Neuronal stem cell (in vitro differentiated cells): Measurements from ENCODE around the gene CTDSPL2.

Experiments
- DNase-seq: peaks from one replicate; pipeline ENCODE4 v3.0.0-alpha.2; 2013; ENCODE audit warnings: low spot score
- H2AFZ ChIP-seq: one replicate; pipeline ENCODE4 v1.6.1; 2013; ENCODE audit warnings: mild to moderate bottlenecking, low read length, inconsistent platforms
- H2AK5ac ChIP-seq: 2 replicates; pipeline ENCODE4 v1.6.1; 2013; ENCODE audit warnings: low read depth, mild to moderate bottlenecking, inconsistent platforms, low read length, moderate library complexity, mixed read lengths
- H2BK120ac ChIP-seq: 2 replicates; pipeline ENCODE4 v1.6.1; 2013; ENCODE audit warnings: low read depth, mild to moderate bottlenecking, inconsistent platforms, low read length, moderate library complexity, mixed read lengths
- H2BK12ac ChIP-seq: one replicate; pipeline ENCODE4 v1.6.1; 2013; ENCODE audit warnings: low read length, inconsistent platforms
- H2BK15ac ChIP-seq: 2 replicates; pipeline ENCODE4 v1.6.1; 2013; ENCODE audit warnings: mild to moderate bottlenecking, low read length, inconsistent platforms, mixed read lengths
- H2BK5ac ChIP-seq: one replicate; pipeline ENCODE4 v1.6.1; 2013; ENCODE audit warnings: inconsistent platforms, mild to moderate bottlenecking, low read length, moderate library complexity
- H3K14ac ChIP-seq: one replicate; pipeline ENCODE4 v1.6.1; 2013; ENCODE audit warnings: low read length, inconsistent platforms
- H3K18ac ChIP-seq: 2 replicates; pipeline ENCODE4 v1.6.1; 2013; ENCODE audit warnings: low read length, inconsistent platforms
- H3K23ac ChIP-seq: 2 replicates; pipeline ENCODE4 v1.6.1; 2013; ENCODE audit warnings: low read depth, mild to moderate bottlenecking, mixed read lengths, low read length, inconsistent platforms; ENCODE audit not compliant: poor library complexity
- H3K27ac ChIP-seq: replicated peaks from 3 replicates; pipeline ENCODE4 v1.5.1; 2013; ENCODE audit warnings: low read length, inconsistent platforms
- H3K27me3 ChIP-seq, 3 experiments: 2 replicates each; pipeline ENCODE4 v1.6.1; 2013; ENCODE audit warnings: low read length in 3 of 3, mild to moderate bottlenecking in 2 of 3, inconsistent platforms in 1 of 3, low read depth in 1 of 3, mixed read lengths in 1 of 3, moderate library complexity in 1 of 3; ENCODE audit not compliant: control insufficient read depth in 3 of 3, insufficient read depth in 3 of 3
- H3K36me3 ChIP-seq, 2 donors: replicated peaks in 1 of 2; 2 replicates each; pipeline ENCODE4 v1.6.1; 2013; ENCODE audit warnings: low read length in 2 of 2; ENCODE audit not compliant: control insufficient read depth in 2 of 2, insufficient read depth in 2 of 2
- H3K4ac ChIP-seq: 2 replicates; pipeline ENCODE4 v1.6.1; 2013; ENCODE audit warnings: inconsistent platforms, mild to moderate bottlenecking, low read length, moderate library complexity
- H3K4me1 ChIP-seq, 2 donors: 1 replicate in 1 of 2; 2 replicates in 1 of 2; pipeline ENCODE4 v1.6.1; 2013; ENCODE audit warnings: low read length in 2 of 2, low read depth in 1 of 2; ENCODE audit not compliant: control insufficient read depth in 2 of 2, insufficient read depth in 1 of 2
- H3K4me2 ChIP-seq: one replicate; pipeline ENCODE4 v1.6.1; 2013; ENCODE audit warnings: mild to moderate bottlenecking, low read length, inconsistent platforms; ENCODE audit not compliant: insufficient read depth, poor library complexity, severe bottlenecking
- H3K4me3 ChIP-seq, 2 donors: 2 replicates each; pipeline ENCODE4 v1.5.1; 2013; ENCODE audit warnings: low read length in 2 of 2, mild to moderate bottlenecking in 2 of 2, inconsistent platforms in 1 of 2, moderate library complexity in 1 of 2
- H3K79me1 ChIP-seq: one replicate; pipeline ENCODE4 v1.6.1; 2013; ENCODE audit warnings: low read depth, mild to moderate bottlenecking, inconsistent platforms, low read length, moderate library complexity
- H3K9ac ChIP-seq: one replicate; pipeline ENCODE4 v1.6.1; 2013; ENCODE audit warnings: mild to moderate bottlenecking, low read depth, low read length, inconsistent platforms; ENCODE audit not compliant: poor library complexity
- H3K9me3 ChIP-seq, 2 donors: replicated peaks in 1 of 2; 2 replicates each; pipeline versions ENCODE3 to v1.6.1; 2013; ENCODE audit warnings: low read length in 2 of 2, mild to moderate bottlenecking in 2 of 2, inconsistent platforms in 1 of 2, low read depth in 1 of 2, mixed read lengths in 1 of 2, moderate library complexity in 1 of 2; ENCODE audit not compliant: control insufficient read depth in 2 of 2, insufficient read depth in 1 of 2
- H4K8ac ChIP-seq: one replicate; pipeline ENCODE4 v1.6.1; 2013; ENCODE audit warnings: low read depth, mild to moderate bottlenecking, inconsistent platforms, low read length, moderate library complexity
- H4K91ac ChIP-seq: one replicate; pipeline ENCODE4 v1.6.1; 2013; ENCODE audit warnings: low read length, low read depth, mild to moderate bottlenecking, inconsistent platforms; ENCODE audit not compliant: poor library complexity
- WGBS, 2 donors: extraction: QIAGEN DNeasy Blood & Tissue Kit; methylation state at CpG; one replicate each; pipeline ENCODE4 v1.1.7; 2013; ENCODE audit warnings: missing lambda C conversion rate in 2 of 2, mixed read lengths in 1 of 2; ENCODE audit not compliant: insufficient read length in 2 of 2, insufficient replicate concordance in 1 of 2; ENCODE audit errors: extremely low coverage in 2 of 2; 5-methylcytosine and 5-hydroxymethylcytosine counted together

Gene CTDSPL2

DNA sequence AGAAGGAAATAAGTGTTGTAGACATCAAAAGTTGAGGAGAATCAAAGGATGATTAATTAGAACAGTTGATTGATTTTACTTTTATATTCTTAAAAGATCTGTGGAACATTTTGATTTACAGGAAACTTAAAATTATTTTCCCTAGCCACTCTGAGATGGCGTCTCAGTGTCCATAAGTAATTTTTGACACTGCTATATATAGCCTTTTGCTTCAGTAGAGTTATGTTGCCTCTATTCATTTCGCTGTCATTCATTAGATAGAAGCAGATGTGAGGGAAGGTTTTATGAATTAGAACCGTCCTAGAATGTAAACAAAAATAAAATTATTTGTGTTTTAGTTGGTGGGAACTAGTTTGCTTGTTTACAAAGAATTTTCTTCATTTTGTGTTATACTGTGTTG, 58.5 kb downstream of the CTDSPL2 start:
- H3K14ac ChIP-seq: no peak overlapping the region
- H3K4ac ChIP-seq: no peak overlapping the region
- no peaks in the 10 kb centered on the region for H3K4me1 ChIP-seq
- no peak for DNase-seq
- no peak overlapping the region for H3K4me2 ChIP-seq
- peaks cover 4% of the 10 kb centered on the region for H3K79me1 ChIP-seq
- peaks cover 10 to 74% of the 10 kb centered on the region in 2 donors for H3K36me3 ChIP-seq
- no peaks in the 10 kb centered on the region for H3K9me3 ChIP-seq
- no peaks in the 10 kb centered on the region for H3K27me3 ChIP-seq
- no peak overlapping the region for H2BK12ac ChIP-seq
- no peak overlapping the region for H2AK5ac ChIP-seq
- H2BK120ac ChIP-seq: no peak overlapping the region
- no peak overlapping the region for H3K9ac ChIP-seq
- H3K23ac ChIP-seq: no peak overlapping the region
- no peak overlapping the region for H2AFZ ChIP-seq
- H2BK15ac ChIP-seq: no peak overlapping the region
- no peak overlapping the region for H4K8ac ChIP-seq
- H3K4me3 ChIP-seq: no peak overlapping the region
- H4K91ac ChIP-seq: no peak overlapping the region
- no CpG with 5 or more reads among the region's 3 CpGs for WGBS, 2 donors
- H2BK5ac ChIP-seq: no peak overlapping the region
- no peak overlapping the region for H3K27ac ChIP-seq
- H3K18ac ChIP-seq: no peak overlapping the region

DNA sequence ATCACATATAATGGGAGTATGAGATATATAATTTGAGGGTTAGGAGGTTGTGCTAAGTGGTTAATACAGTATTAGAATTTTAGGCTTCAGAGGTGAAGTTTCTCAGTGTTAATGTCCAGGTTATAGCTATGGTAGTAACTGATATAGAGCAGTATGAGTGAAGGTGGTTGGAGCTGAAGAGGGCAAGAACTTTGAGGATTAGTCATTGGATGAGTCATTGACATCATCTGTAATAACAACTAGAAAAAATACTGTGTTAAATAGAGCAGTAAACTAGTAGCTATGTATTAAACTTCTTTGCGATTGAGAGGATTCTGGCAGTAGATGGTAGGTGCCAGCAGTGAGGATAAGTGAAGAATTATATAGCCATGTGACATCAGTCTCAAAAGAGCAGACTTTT, 62.0 kb downstream of the CTDSPL2 start:
- no peak overlapping the region for H2AFZ ChIP-seq
- H3K9me3 ChIP-seq: no peaks in the 10 kb centered on the region
- H3K23ac ChIP-seq: no peak overlapping the region
- H3K27ac ChIP-seq: no peak overlapping the region
- no peak overlapping the region for H2BK15ac ChIP-seq
- H2AK5ac ChIP-seq: no peak overlapping the region
- no peak overlapping the region for H2BK120ac ChIP-seq
- no peaks in the 10 kb centered on the region for H3K27me3 ChIP-seq
- H3K4ac ChIP-seq: no peak overlapping the region
- H3K36me3 ChIP-seq: peaks cover 14 to 99% of the 10 kb centered on the region in 2 donors
- H3K4me1 ChIP-seq: no peaks in the 10 kb centered on the region
- no peak overlapping the region for H3K4me3 ChIP-seq
- no peak overlapping the region for H2BK5ac ChIP-seq
- no peak for DNase-seq
- H3K79me1 ChIP-seq: peaks cover 3% of the 10 kb centered on the region
- H4K8ac ChIP-seq: no peak overlapping the region
- no peak overlapping the region for H3K14ac ChIP-seq
- no peak overlapping the region for H3K9ac ChIP-seq
- no peak overlapping the region for H3K18ac ChIP-seq
- H4K91ac ChIP-seq: no peak overlapping the region
- H2BK12ac ChIP-seq: no peak overlapping the region
- H3K4me2 ChIP-seq: no peak overlapping the region
- no CpG with 5 or more reads among the region's 1 CpG for WGBS, 2 donors

DNA sequence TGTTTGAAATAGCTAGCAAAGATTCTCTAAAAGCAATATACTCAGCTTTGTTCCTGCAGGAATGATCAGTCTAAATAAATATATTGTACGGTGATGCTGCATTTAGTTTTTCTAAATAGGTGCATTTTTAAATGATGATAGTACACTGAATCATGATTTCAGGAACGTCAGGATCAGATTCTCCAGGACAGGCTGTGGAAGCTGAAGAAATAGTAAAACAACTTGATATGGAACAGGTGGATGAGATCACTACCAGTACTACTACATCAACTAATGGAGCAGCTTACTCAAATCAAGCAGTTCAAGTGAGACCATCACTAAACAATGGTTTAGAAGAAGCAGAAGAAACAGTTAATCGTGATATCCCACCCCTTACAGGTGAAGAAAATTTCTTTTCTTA, 63.2 kb downstream of the CTDSPL2 start:
- no peaks in the 10 kb centered on the region for H3K4me1 ChIP-seq
- H4K91ac ChIP-seq: no peak overlapping the region
- no peak overlapping the region for H2BK12ac ChIP-seq
- H2AFZ ChIP-seq: no peak overlapping the region
- H4K8ac ChIP-seq: no peak overlapping the region
- no peak overlapping the region for H2BK5ac ChIP-seq
- H3K36me3 ChIP-seq: peaks cover 11 to 96% of the 10 kb centered on the region in 2 donors
- no peak overlapping the region for H3K4ac ChIP-seq
- no peak overlapping the region for H2BK120ac ChIP-seq
- no peaks in the 10 kb centered on the region for H3K27me3 ChIP-seq
- no peak overlapping the region for H2BK15ac ChIP-seq
- H3K4me3 ChIP-seq: no peak overlapping the region
- no peaks in the 10 kb centered on the region for H3K9me3 ChIP-seq
- no peak overlapping the region for H3K4me2 ChIP-seq
- H3K14ac ChIP-seq: no peak overlapping the region
- H3K18ac ChIP-seq: no peak overlapping the region
- no peak overlapping the region for H3K23ac ChIP-seq
- no peak overlapping the region for H2AK5ac ChIP-seq
- no peak overlapping the region for H3K9ac ChIP-seq
- H3K79me1 ChIP-seq: peaks cover 4% of the 10 kb centered on the region
- no peak overlapping the region for H3K27ac ChIP-seq
- WGBS, 2 donors: no CpG with 5 or more reads among the region's 3 CpGs
- DNase-seq: no peak

DNA sequence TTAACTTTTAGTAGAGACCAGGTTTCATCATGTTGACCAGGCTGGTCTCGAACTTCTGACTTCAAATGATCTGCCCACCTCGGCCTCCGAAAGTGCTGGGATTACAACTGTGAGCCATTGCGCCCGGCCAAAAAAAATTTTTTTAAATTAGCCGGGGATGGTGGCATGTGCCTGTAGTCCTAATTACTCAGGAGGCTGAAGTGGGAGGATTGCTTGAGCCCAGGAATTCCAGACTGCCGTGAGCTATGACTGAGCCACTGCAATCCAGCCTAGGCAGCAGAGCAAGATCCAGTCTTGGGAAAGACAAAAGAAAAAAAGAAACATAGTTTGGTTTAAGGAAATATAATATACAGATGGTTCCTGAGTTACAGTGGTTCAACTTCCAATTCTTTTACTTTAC, 64.6 kb downstream of the CTDSPL2 start:
- Histone ChIP-seq H3K23ac (no peak overlapping the region), H3K4ac (no peak overlapping the region), H3K4me1 (no peaks in the 10 kb centered on the region), H2AK5ac (no peak overlapping the region), H3K18ac (no peak overlapping the region), H2AFZ (no peak overlapping the region), H2BK5ac (no peak overlapping the region), H3K14ac (no peak overlapping the region), H3K36me3 (peaks cover 12 to 96% of the 10 kb centered on the region in 2 donors), H2BK120ac (no peak overlapping the region), H3K9ac (no peak overlapping the region), H3K9me3 (no peaks in the 10 kb centered on the region), H3K27me3 (no peaks in the 10 kb centered on the region), H3K4me3 (no peak overlapping the region), H4K8ac (no peak overlapping the region), H2BK15ac (no peak overlapping the region), H3K27ac (no peak overlapping the region), H2BK12ac (no peak overlapping the region), H3K79me1 (peaks cover 5% of the 10 kb centered on the region), H4K91ac (no peak overlapping the region), H3K4me2 (no peak overlapping the region)
- DNase-seq: no peak
- no CpG with 5 or more reads among the region's 7 CpGs for WGBS, 2 donors
